ENCODE data around the gene SIM2.

DNA sequence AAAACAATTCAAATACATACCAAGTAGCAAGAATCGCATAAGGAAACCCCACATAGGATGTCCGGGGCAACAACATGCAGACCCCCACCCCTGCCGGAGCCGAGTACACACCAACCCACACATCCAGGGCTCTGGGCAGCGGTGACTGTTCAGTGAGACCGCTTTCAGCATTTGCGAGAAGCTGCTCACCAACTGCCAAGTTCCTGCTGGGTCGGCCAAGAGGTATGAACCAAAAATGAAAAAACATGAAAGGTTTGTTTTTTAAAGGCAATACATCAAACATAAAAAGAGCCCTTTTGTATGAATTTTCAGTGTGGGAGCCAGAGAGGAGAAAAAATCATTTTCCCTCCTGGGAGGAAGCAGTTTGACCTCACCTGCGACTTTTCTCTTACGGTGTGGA, 92.3 kb downstream of the SIM2 start:
- TF ChIP-seq, protein P1, sequence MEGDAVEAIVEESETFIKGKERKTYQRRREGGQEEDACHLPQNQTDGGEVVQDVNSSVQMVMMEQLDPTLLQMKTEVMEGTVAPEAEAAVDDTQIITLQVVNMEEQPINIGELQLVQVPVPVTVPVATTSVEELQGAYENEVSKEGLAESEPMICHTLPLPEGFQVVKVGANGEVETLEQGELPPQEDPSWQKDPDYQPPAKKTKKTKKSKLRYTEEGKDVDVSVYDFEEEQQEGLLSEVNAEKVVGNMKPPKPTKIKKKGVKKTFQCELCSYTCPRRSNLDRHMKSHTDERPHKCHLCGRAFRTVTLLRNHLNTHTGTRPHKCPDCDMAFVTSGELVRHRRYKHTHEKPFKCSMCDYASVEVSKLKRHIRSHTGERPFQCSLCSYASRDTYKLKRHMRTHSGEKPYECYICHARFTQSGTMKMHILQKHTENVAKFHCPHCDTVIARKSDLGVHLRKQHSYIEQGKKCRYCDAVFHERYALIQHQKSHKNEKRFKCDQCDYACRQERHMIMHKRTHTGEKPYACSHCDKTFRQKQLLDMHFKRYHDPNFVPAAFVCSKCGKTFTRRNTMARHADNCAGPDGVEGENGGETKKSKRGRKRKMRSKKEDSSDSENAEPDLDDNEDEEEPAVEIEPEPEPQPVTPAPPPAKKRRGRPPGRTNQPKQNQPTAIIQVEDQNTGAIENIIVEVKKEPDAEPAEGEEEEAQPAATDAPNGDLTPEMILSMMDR (IDR thresholded peaks at IDR 0.05): no peak
- TF ChIP-seq POLR2A (IDR thresholded peaks at IDR 0.05): no peak

Measured in lower leg skin (tissue), 3 donors.